Suppressor macrophage treated with lipopolysaccharide for 4 hours (primary cell): ENCODE measurements around the gene RUFY1.

Experiments used
- DNase-seq: peaks from one replicate; pipeline ENCODE4 v3.0.0-alpha.2; 2020

The RUFY1 gene

GRCh38 chr5:179606071-179606909 is 55.9 kb downstream of the RUFY1 start:
- no peak for DNase-seq

GRCh38 chr5:179606910-179607159 is 56.5 kb downstream of the RUFY1 start:
- DNase-seq: no peak

- peak; percentile 37 for DNase-seq
Measured at GRCh38 chr5:179607160-179607931, 57.0 kb downstream of the RUFY1 start.

GRCh38 chr5:179608131-179608581 is 57.8 kb downstream of the RUFY1 start:
- no peak for DNase-seq

- DNase-seq: no peak
Measured at GRCh38 chr5:179609834-179610108, 59.4 kb downstream of the RUFY1 start.

GRCh38 chr5:179610109-179610902 is 60.0 kb downstream of the RUFY1 start:
- DNase-seq: no peak

- DNase-seq: no peak
Measured at GRCh38 chr5:179610903-179611265, 60.5 kb downstream of the RUFY1 start.

GRCh38 chr5:179612577-179613459 is 62.5 kb downstream of the RUFY1 start:
- DNase-seq: no peak

- no peak for DNase-seq
Measured at GRCh38 chr5:179613460-179614071, 63.2 kb downstream of the RUFY1 start.

GRCh38 chr5:179614745-179615144 is 64.4 kb downstream of the RUFY1 start:
- no peak for DNase-seq

- no peak for DNase-seq
Measured at GRCh38 chr5:179615203-179615602, 64.8 kb downstream of the RUFY1 start.

- no peak for DNase-seq
Measured at GRCh38 chr5:179616002-179616594, 65.7 kb downstream of the RUFY1 start.

- no peak for DNase-seq
Measured at GRCh38 chr5:179617930-179618329, 67.6 kb downstream of the RUFY1 start.

- DNase-seq: no peak
Measured at GRCh38 chr5:179618923-179619554, 68.7 kb downstream of the RUFY1 start.

GRCh38 chr5:179619776-179620175 is 69.4 kb downstream of the RUFY1 start:
- DNase-seq: peak; percentile 38

GRCh38 chr5:179620293-179620692 is 69.9 kb downstream of the RUFY1 start:
- peak; percentile 33 for DNase-seq

GRCh38 chr5:179620703-179621350 is 70.5 kb downstream of the RUFY1 start:
- DNase-seq: no peak

- peak; percentile 12 for DNase-seq
Measured at GRCh38 chr5:179621551-179622214, 71.3 kb downstream of the RUFY1 start.

GRCh38 chr5:179623003-179623905 is 72.9 kb downstream of the RUFY1 start, which contains the start of gene HNRNPH1:
HNRNPH1 (minus strand) TSS chr5:179623671; CDS start chr5:179623133, 538 bp downstream.
- peak; percentile 100 for DNase-seq
